Measurements from ENCODE around the gene SESN2. TPM values are rescaled to one million over a fixed set of nuclear protein-coding genes. Genes with fewer than 3 reads are reported as not detected.

SESN2 gene
- total RNA-seq, 2 experiments from 2014 or later: 14.6 to 16.0 TPM

Other genes with a start within 250 kb of the SESN2 start
- 10 to 100 TPM; 27.0 to 27.3 TPM for gene EYA3, start 170.9 kb upstream of the SESN2 start, total RNA-seq
- gene PTAFR, start 82.8 kb upstream of the SESN2 start, total RNA-seq: 1 to 10 TPM in 1 of 2 experiments, under 1 TPM in 1; 0.99 to 1.1 TPM
- 100 to 1,000 TPM; 106 TPM for gene DNAJC8, start 26.5 kb upstream of the SESN2 start, total RNA-seq
- 100 to 1,000 TPM; 209 to 222 TPM for gene ATP5IF1, start 23.4 kb upstream of the SESN2 start, total RNA-seq
- gene MED18, start 69.5 kb downstream of the SESN2 start, total RNA-seq: 10 to 100 TPM; 15.4 to 17.7 TPM
- 10 to 100 TPM; 28.3 to 29.7 TPM for gene PHACTR4, start 110.2 kb downstream of the SESN2 start, total RNA-seq
- 10 to 100 TPM; 46.2 to 51.7 TPM for gene RCC1, start 246.5 kb downstream of the SESN2 start, total RNA-seq

Data from activated naive CD8-positive, alpha-beta T cell treated with anti-CD3 and anti-CD28 coated beads, Interleukin-2, amount 10 ng/mL, durations not matched to agents 7 days and 5 days (primary cell).